ENCODE results near the gene SCG2. TPM values are rescaled to one million over a fixed set of nuclear protein-coding genes. Genes with fewer than 3 reads are reported as not detected.

The SCG2 gene
- not detected in 2 replicates for total RNA-seq (2014; rRNA removed; shearing (Covaris generic); ENCODE audit: low replicate concordance)

GRCh38 chr2:223601932-223602666 is at the start of gene SCG2:
TSS of gene SCG2 (minus strand) at chr2:223602361. CDS start at chr2:223599282, 3,079 bp downstream.
- peak; percentile 45 for DNase-seq
- no peak within 1 kb of the TSS for H3K27ac ChIP-seq (ENCODE audit: low read length)
- no peaks in the 10 kb centered on the region for H3K79me2 ChIP-seq (ENCODE audit: low read length)
- no peak within 1 kb of the TSS for H3K9ac ChIP-seq (ENCODE audit: low read length)
- no peak within 1 kb of the TSS for H3K4me2 ChIP-seq (ENCODE audit: low read depth, low read length, poor library complexity, severe bottlenecking)
- H3K9me2 ChIP-seq (replicated peaks; ENCODE audit: insufficient read depth, low read length) = no peaks in the 10 kb centered on the region
- no peaks in the 10 kb centered on the region for H4K20me1 ChIP-seq (ENCODE audit: insufficient read depth, low read depth, low read length)
- no peaks in the 10 kb centered on the region for H3K9me3 ChIP-seq (ENCODE audit: low read length)
- no peaks in the 10 kb centered on the region for H3K4me1 ChIP-seq (ENCODE audit: low read length)
- H3K4me3 ChIP-seq (ENCODE audit: low read length) = no peak within 1 kb of the TSS
- no peaks in the 10 kb centered on the region for H3K36me3 ChIP-seq (ENCODE audit: insufficient read depth, low read length)
- no peak within 1 kb of the TSS for H2AFZ ChIP-seq (ENCODE audit: low read length)
- H3K27me3 ChIP-seq (ENCODE audit: low read length) = no peaks in the 10 kb centered on the region

- Histone ChIP-seq H3K4me3 (ENCODE audit: low read length) (no peak overlapping the region), H3K27me3 (ENCODE audit: low read length) (no peaks in the 10 kb centered on the region), H3K4me1 (ENCODE audit: low read length) (no peaks in the 10 kb centered on the region), H3K4me2 (ENCODE audit: low read depth, low read length, poor library complexity, severe bottlenecking) (no peak overlapping the region), H3K9ac (ENCODE audit: low read length) (no peak overlapping the region), H3K9me2 (replicated peaks; ENCODE audit: insufficient read depth, low read length) (no peaks in the 10 kb centered on the region), H3K9me3 (ENCODE audit: low read length) (no peaks in the 10 kb centered on the region), H3K36me3 (ENCODE audit: insufficient read depth, low read length) (no peaks in the 10 kb centered on the region), H3K27ac (ENCODE audit: low read length) (no peak overlapping the region), H3K79me2 (ENCODE audit: low read length) (no peaks in the 10 kb centered on the region), H2AFZ (ENCODE audit: low read length) (no peak overlapping the region), H4K20me1 (ENCODE audit: insufficient read depth, low read depth, low read length) (no peaks in the 10 kb centered on the region)
- no peak for DNase-seq
Measured at GRCh38 chr2:223649554-223650533, 47.7 kb upstream of the SCG2 start.

- Histone ChIP-seq H3K36me3 (ENCODE audit: insufficient read depth, low read length) (no peaks in the 10 kb centered on the region), H3K79me2 (ENCODE audit: low read length) (no peaks in the 10 kb centered on the region), H3K27ac (ENCODE audit: low read length) (no peak overlapping the region), H3K4me2 (ENCODE audit: low read depth, low read length, poor library complexity, severe bottlenecking) (no peak overlapping the region), H2AFZ (ENCODE audit: low read length) (no peak overlapping the region), H4K20me1 (ENCODE audit: insufficient read depth, low read depth, low read length) (no peaks in the 10 kb centered on the region), H3K27me3 (ENCODE audit: low read length) (no peaks in the 10 kb centered on the region), H3K9me3 (ENCODE audit: low read length) (no peaks in the 10 kb centered on the region), H3K4me3 (ENCODE audit: low read length) (no peak overlapping the region), H3K4me1 (ENCODE audit: low read length) (no peaks in the 10 kb centered on the region), H3K9me2 (replicated peaks; ENCODE audit: insufficient read depth, low read length) (no peaks in the 10 kb centered on the region), H3K9ac (ENCODE audit: low read length) (no peak overlapping the region)
- DNase-seq = no peak
Measured at GRCh38 chr2:223648755-223649154, 46.6 kb upstream of the SCG2 start.

GRCh38 chr2:223647258-223647952 is 45.2 kb upstream of the SCG2 start:
- Histone ChIP-seq H3K4me2 (ENCODE audit: low read depth, low read length, poor library complexity, severe bottlenecking) (no peak overlapping the region), H3K9ac (ENCODE audit: low read length) (no peak overlapping the region), H3K4me1 (ENCODE audit: low read length) (no peaks in the 10 kb centered on the region), H3K27ac (ENCODE audit: low read length) (no peak overlapping the region), H3K9me3 (ENCODE audit: low read length) (no peaks in the 10 kb centered on the region), H3K79me2 (ENCODE audit: low read length) (no peaks in the 10 kb centered on the region), H3K27me3 (ENCODE audit: low read length) (no peaks in the 10 kb centered on the region), H4K20me1 (ENCODE audit: insufficient read depth, low read depth, low read length) (no peaks in the 10 kb centered on the region), H3K36me3 (ENCODE audit: insufficient read depth, low read length) (no peaks in the 10 kb centered on the region), H3K9me2 (replicated peaks; ENCODE audit: insufficient read depth, low read length) (no peaks in the 10 kb centered on the region), H3K4me3 (ENCODE audit: low read length) (no peak overlapping the region), H2AFZ (ENCODE audit: low read length) (no peak overlapping the region)
- DNase-seq = no peak

- no peak overlapping the region for H3K4me2 ChIP-seq (ENCODE audit: low read depth, low read length, poor library complexity, severe bottlenecking)
- no peak overlapping the region for H2AFZ ChIP-seq (ENCODE audit: low read length)
Measured at GRCh38 chr2:223644136-223644535, 42.0 kb upstream of the SCG2 start.

GRCh38 chr2:223643309-223643708 is 41.1 kb upstream of the SCG2 start:
- Histone ChIP-seq H4K20me1 (ENCODE audit: insufficient read depth, low read depth, low read length) (no peaks in the 10 kb centered on the region), H3K9me2 (replicated peaks; ENCODE audit: insufficient read depth, low read length) (no peaks in the 10 kb centered on the region), H3K79me2 (ENCODE audit: low read length) (no peaks in the 10 kb centered on the region), H3K4me3 (ENCODE audit: low read length) (no peak overlapping the region), H3K27me3 (ENCODE audit: low read length) (no peaks in the 10 kb centered on the region), H3K4me1 (ENCODE audit: low read length) (no peaks in the 10 kb centered on the region), H3K27ac (ENCODE audit: low read length) (no peak overlapping the region), H3K9ac (ENCODE audit: low read length) (no peak overlapping the region), H3K4me2 (ENCODE audit: low read depth, low read length, poor library complexity, severe bottlenecking) (no peak overlapping the region), H2AFZ (ENCODE audit: low read length) (no peak overlapping the region), H3K36me3 (ENCODE audit: insufficient read depth, low read length) (no peaks in the 10 kb centered on the region), H3K9me3 (ENCODE audit: low read length) (no peaks in the 10 kb centered on the region)
- DNase-seq = no peak

More at GRCh38 chr2:223644136-223644535, 42.0 kb upstream of the SCG2 start:
- Histone ChIP-seq H3K79me2 (ENCODE audit: low read length) (no peaks in the 10 kb centered on the region), H3K27ac (ENCODE audit: low read length) (no peak overlapping the region), H3K9me2 (replicated peaks; ENCODE audit: insufficient read depth, low read length) (no peaks in the 10 kb centered on the region), H3K27me3 (ENCODE audit: low read length) (no peaks in the 10 kb centered on the region), H3K4me1 (ENCODE audit: low read length) (no peaks in the 10 kb centered on the region), H3K9ac (ENCODE audit: low read length) (no peak overlapping the region), H3K36me3 (ENCODE audit: insufficient read depth, low read length) (no peaks in the 10 kb centered on the region), H3K4me3 (ENCODE audit: low read length) (no peak overlapping the region), H3K9me3 (ENCODE audit: low read length) (no peaks in the 10 kb centered on the region), H4K20me1 (ENCODE audit: insufficient read depth, low read depth, low read length) (no peaks in the 10 kb centered on the region)
- DNase-seq = no peak

GRCh38 chr2:223642506-223642905 is 40.3 kb upstream of the SCG2 start:
- no peaks in the 10 kb centered on the region for H3K36me3 ChIP-seq (ENCODE audit: insufficient read depth, low read length)
- no peaks in the 10 kb centered on the region for H3K79me2 ChIP-seq (ENCODE audit: low read length)
- no peaks in the 10 kb centered on the region for H3K9me2 ChIP-seq (replicated peaks; ENCODE audit: insufficient read depth, low read length)
- H3K4me3 ChIP-seq (ENCODE audit: low read length) = no peak overlapping the region
- H2AFZ ChIP-seq (ENCODE audit: low read length) = no peak overlapping the region
- no peak for DNase-seq
- no peaks in the 10 kb centered on the region for H4K20me1 ChIP-seq (ENCODE audit: insufficient read depth, low read depth, low read length)
- H3K4me1 ChIP-seq (ENCODE audit: low read length) = no peaks in the 10 kb centered on the region
- no peaks in the 10 kb centered on the region for H3K27me3 ChIP-seq (ENCODE audit: low read length)
- H3K4me2 ChIP-seq (ENCODE audit: low read depth, low read length, poor library complexity, severe bottlenecking) = no peak overlapping the region
- H3K27ac ChIP-seq (ENCODE audit: low read length) = no peak overlapping the region
- H3K9me3 ChIP-seq (ENCODE audit: low read length) = no peaks in the 10 kb centered on the region
- no peak overlapping the region for H3K9ac ChIP-seq (ENCODE audit: low read length)

GRCh38 chr2:223641082-223641481 is 38.9 kb upstream of the SCG2 start:
- Histone ChIP-seq H3K27me3 (ENCODE audit: low read length) (no peaks in the 10 kb centered on the region), H3K4me2 (ENCODE audit: low read depth, low read length, poor library complexity, severe bottlenecking) (no peak overlapping the region), H3K4me3 (ENCODE audit: low read length) (no peak overlapping the region), H3K9me2 (replicated peaks; ENCODE audit: insufficient read depth, low read length) (no peaks in the 10 kb centered on the region), H3K9ac (ENCODE audit: low read length) (no peak overlapping the region), H3K4me1 (ENCODE audit: low read length) (no peaks in the 10 kb centered on the region), H3K9me3 (ENCODE audit: low read length) (no peaks in the 10 kb centered on the region), H3K79me2 (ENCODE audit: low read length) (no peaks in the 10 kb centered on the region), H3K36me3 (ENCODE audit: insufficient read depth, low read length) (no peaks in the 10 kb centered on the region), H2AFZ (ENCODE audit: low read length) (no peak overlapping the region), H3K27ac (ENCODE audit: low read length) (no peak overlapping the region), H4K20me1 (ENCODE audit: insufficient read depth, low read depth, low read length) (no peaks in the 10 kb centered on the region)
- DNase-seq = no peak

All from Karpas-422 (cell line).